ENCODE measurements around the gene C2orf78. TPM values are rescaled to one million over a fixed set of nuclear protein-coding genes. Genes with fewer than 3 reads are reported as not detected.
A peak's percentile ranks its signal among the peaks of the same experiment; 100 is the strongest.

The C2orf78 gene
- total and polyA plus RNA-seq, 3 experiments from 2014 or later = not detected

- H3K27ac Mint-ChIP-seq = peak overlapping the region in 1 of 8 donors; percentile 34
- DNase-seq = peak in 4 of 5 donors; percentile 15 to 54 (median 53)
- no peaks in the 10 kb centered on the region for H3K27me3 Mint-ChIP-seq
- Histone ChIP-seq H3K27ac (ENCODE audit: low read depth, low read length) (no peak overlapping the region), H3K9me3 (ENCODE audit: low read length) (no peaks in the 10 kb centered on the region), H3K27me3 (ENCODE audit: insufficient read depth, low read length, poor library complexity, severe bottlenecking) (no peaks in the 10 kb centered on the region), H3K4me3 (ENCODE audit: low read length) (no peak overlapping the region), H3K36me3 (ENCODE audit: insufficient read depth, low read length) (no peaks in the 10 kb centered on the region), H3K4me1 (ENCODE audit: insufficient read depth, low read length) (peaks cover 11% of the 10 kb centered on the region)
- CTCF ChIA-PET = interaction anchor here (0.6 to 5.2 kb wide), 23 partner anchors 12 to 764 kb away, joined by 3 to 39 read pairs (median 4); partner anchors contain the start of gene BOLA3
- H3K4me3 Mint-ChIP-seq = peak overlapping the region in 1 of 7 donors; percentile 47
- H3K4me1 Mint-ChIP-seq = peaks cover 15 to 25% (median 17%) of the 10 kb centered on the region in 3 donors
- H3K36me3 Mint-ChIP-seq = peaks cover 0 to 6% (median 2%) of the 10 kb centered on the region in 3 donors
- H3K9me3 Mint-ChIP-seq = no peaks in the 10 kb centered on the region
- POLR2A ChIA-PET = interaction anchor here (0.6 kb wide), 1 partner anchor 166 kb away, joined by 5 read pairs; no protein-coding TSS in a partner anchor
Observed at GRCh38 chr2:73823916-73824523, 40.0 kb downstream of the C2orf78 start.

- Histone ChIP-seq H3K27ac (ENCODE audit: low read depth, low read length) (no peak overlapping the region), H3K36me3 (ENCODE audit: insufficient read depth, low read length) (no peaks in the 10 kb centered on the region), H3K9me3 (ENCODE audit: low read length) (no peaks in the 10 kb centered on the region), H3K27me3 (ENCODE audit: insufficient read depth, low read length, poor library complexity, severe bottlenecking) (no peaks in the 10 kb centered on the region), H3K4me3 (ENCODE audit: low read length) (no peak overlapping the region), H3K4me1 (ENCODE audit: insufficient read depth, low read length) (peaks cover 23% of the 10 kb centered on the region)
- DNase-seq = no peak
- Mint-ChIP-seq H3K9me3 (no peaks in the 10 kb centered on the region), H3K36me3 (peaks cover 0 to 9% (median 2%) of the 10 kb centered on the region in 3 donors), H3K27ac (peak overlapping the region in 1 of 8 donors; percentile 38), H3K4me1 (peaks cover 29 to 39% (median 31%) of the 10 kb centered on the region in 3 donors), H3K4me3 (peak overlapping the region in 2 of 7 donors; percentile 11 to 51), H3K27me3 (no peaks in the 10 kb centered on the region)
- CTCF ChIA-PET = interaction anchor here (1.4 to 5.2 kb wide), 4 partner anchors 254 to 510 kb away, joined by 3 to 39 read pairs (median 6); no protein-coding TSS in a partner anchor
- POLR2A ChIA-PET = no interaction called here
Observed at GRCh38 chr2:73825408-73825807, 41.4 kb downstream of the C2orf78 start.

- no peaks in the 10 kb centered on the region for H3K27me3 ChIP-seq (ENCODE audit: insufficient read depth, low read length, poor library complexity, severe bottlenecking)
- Mint-ChIP-seq H3K27me3 (no peaks in the 10 kb centered on the region), H3K36me3 (peaks cover 0 to 16% (median 2%) of the 10 kb centered on the region in 3 donors), H3K4me1 (peaks cover 39 to 53% (median 46%) of the 10 kb centered on the region in 3 donors), H3K9me3 (no peaks in the 10 kb centered on the region), H3K27ac (peak overlapping the region in 4 of 8 donors; percentile 20 to 91 (median 72)), H3K4me3 (peak overlapping the region in 5 of 7 donors; percentile 8 to 98 (median 76))
- POLR2A ChIA-PET = no interaction called here
- CTCF ChIA-PET = interaction anchor here (0.8 to 2.5 kb wide), 7 partner anchors 47 to 372 kb away, joined by 3 to 11 read pairs (median 4); partner anchors contain the start of genes DGUOK, DUSP11 and MOB1A
- no peaks in the 10 kb centered on the region for H3K9me3 ChIP-seq (ENCODE audit: low read length)
- peaks cover 29% of the 10 kb centered on the region for H3K4me1 ChIP-seq (ENCODE audit: insufficient read depth, low read length)
- no peak for DNase-seq
- no peak overlapping the region for H3K4me3 ChIP-seq (ENCODE audit: low read length)
- H3K36me3 ChIP-seq (ENCODE audit: insufficient read depth, low read length) = no peaks in the 10 kb centered on the region
- no peak overlapping the region for H3K27ac ChIP-seq (ENCODE audit: low read depth, low read length)
Observed at GRCh38 chr2:73827018-73827417, 43.0 kb downstream of the C2orf78 start.

GRCh38 chr2:73827660-73828388 lies 43.8 kb downstream of the C2orf78 start:
- H3K9me3 Mint-ChIP-seq = no peaks in the 10 kb centered on the region
- no peak for DNase-seq
- H3K36me3 Mint-ChIP-seq = peaks cover 6 to 24% (median 7%) of the 10 kb centered on the region in 3 donors
- no peak overlapping the region for H3K27ac ChIP-seq (ENCODE audit: low read depth, low read length)
- POLR2A ChIA-PET = interaction anchor here (0.6 to 1.3 kb wide), 6 partner anchors 47 to 630 kb away, joined by 3 to 9 read pairs (median 4); partner anchors contain the start of genes MOB1A, TPRKB and WBP1
- H3K4me1 Mint-ChIP-seq = peaks cover 44 to 60% (median 51%) of the 10 kb centered on the region in 3 donors
- H3K27ac Mint-ChIP-seq = peak overlapping the region; percentile 39 to 100 (median 94)
- no peaks in the 10 kb centered on the region for H3K27me3 Mint-ChIP-seq
- CTCF ChIA-PET = interaction anchor here (0.8 to 2.5 kb wide), 12 partner anchors 11 to 507 kb away, joined by 3 to 11 read pairs (median 4); partner anchors contain the start of genes BOLA3, DGUOK, DUSP11 and MOB1A
- no peaks in the 10 kb centered on the region for H3K9me3 ChIP-seq (ENCODE audit: low read length)
- peak overlapping the region; percentile 76 to 98 (median 96) for H3K4me3 Mint-ChIP-seq
- no peaks in the 10 kb centered on the region for H3K27me3 ChIP-seq (ENCODE audit: insufficient read depth, low read length, poor library complexity, severe bottlenecking)
- H3K4me3 ChIP-seq (ENCODE audit: low read length) = peak overlapping the region; percentile 92
- peaks cover 31% of the 10 kb centered on the region for H3K4me1 ChIP-seq (ENCODE audit: insufficient read depth, low read length)
- peaks cover 6% of the 10 kb centered on the region for H3K36me3 ChIP-seq (ENCODE audit: insufficient read depth, low read length)

GRCh38 chr2:73828389-73828817 lies 44.4 kb downstream of the C2orf78 start:
- Histone ChIP-seq H3K4me1 (ENCODE audit: insufficient read depth, low read length) (peaks cover 32% of the 10 kb centered on the region), H3K36me3 (ENCODE audit: insufficient read depth, low read length) (peaks cover 6% of the 10 kb centered on the region), H3K9me3 (ENCODE audit: low read length) (no peaks in the 10 kb centered on the region), H3K4me3 (ENCODE audit: low read length) (peak overlapping the region; percentile 92), H3K27ac (ENCODE audit: low read depth, low read length) (peak overlapping the region; percentile 93), H3K27me3 (ENCODE audit: insufficient read depth, low read length, poor library complexity, severe bottlenecking) (no peaks in the 10 kb centered on the region)
- H3K4me3 Mint-ChIP-seq = peak overlapping the region; percentile 82 to 98 (median 96)
- peaks cover 7 to 28% (median 8%) of the 10 kb centered on the region in 3 donors for H3K36me3 Mint-ChIP-seq
- H3K9me3 Mint-ChIP-seq = no peaks in the 10 kb centered on the region
- peak overlapping the region; percentile 94 to 100 (median 99) for H3K27ac Mint-ChIP-seq
- CTCF ChIA-PET = interaction anchor here (1.0 to 2.5 kb wide), 8 partner anchors 10 to 507 kb away, joined by 3 to 11 read pairs (median 6); partner anchors contain the start of genes BOLA3 and MOB1A
- DNase-seq = no peak
- no peaks in the 10 kb centered on the region for H3K27me3 Mint-ChIP-seq
- POLR2A ChIA-PET = interaction anchor here (0.6 to 1.3 kb wide), 6 partner anchors 47 to 630 kb away, joined by 3 to 9 read pairs (median 4); partner anchors contain the start of genes MOB1A, TPRKB and WBP1
- peaks cover 46 to 61% (median 52%) of the 10 kb centered on the region in 3 donors for H3K4me1 Mint-ChIP-seq

GRCh38 chr2:73828818-73829570 lies 45.0 kb downstream of the C2orf78 start, which contains the start of gene STAMBP:
TSS of gene STAMBP (plus strand) at chr2:73828961. CDS start at chr2:73830857, 1,896 bp downstream.
- ChIA-PET POLR2A (interaction anchor here (0.6 to 1.3 kb wide), 6 partner anchors 48 to 629 kb away, joined by 3 to 9 read pairs (median 4); partner anchors contain the start of genes MOB1A, TPRKB and WBP1), CTCF (interaction anchor here (1.0 to 2.5 kb wide), 8 partner anchors 9 to 506 kb away, joined by 3 to 11 read pairs (median 6); partner anchors contain the start of genes BOLA3 and MOB1A)
- peak; percentile 86 to 94 (median 90) for DNase-seq
- Histone ChIP-seq H3K27me3 (ENCODE audit: insufficient read depth, low read length, poor library complexity, severe bottlenecking) (no peaks in the 10 kb centered on the region), H3K4me1 (ENCODE audit: insufficient read depth, low read length) (peaks cover 32% of the 10 kb centered on the region), H3K9me3 (ENCODE audit: low read length) (no peaks in the 10 kb centered on the region), H3K27ac (ENCODE audit: low read depth, low read length) (peak within 1 kb of the TSS; percentile 93), H3K36me3 (ENCODE audit: insufficient read depth, low read length) (peaks cover 9% of the 10 kb centered on the region), H3K4me3 (ENCODE audit: low read length) (peak within 1 kb of the TSS; percentile 92)
- Mint-ChIP-seq H3K36me3 (peaks cover 7 to 32% (median 8%) of the 10 kb centered on the region in 3 donors), H3K9me3 (no peaks in the 10 kb centered on the region), H3K27me3 (no peaks in the 10 kb centered on the region), H3K4me3 (peak within 1 kb of the TSS; percentile 82 to 98 (median 96)), H3K4me1 (peaks cover 46 to 61% (median 52%) of the 10 kb centered on the region in 3 donors), H3K27ac (peak within 1 kb of the TSS; percentile 94 to 100 (median 99))

Data from CD8-positive, alpha-beta memory T cell (primary cell).